HG02763 (cell line): ENCODE results near the gene MYLK3.

Source experiments
- ATAC-seq: cut with Tn5 transposase; IDR thresholded peaks from one replicate; pipeline ENCODE4 v1.9.1; 2021; ENCODE audit warnings: mild to moderate bottlenecking, moderate library complexity; ENCODE audit not compliant: unreplicated experiment

Gene MYLK3

DNA sequence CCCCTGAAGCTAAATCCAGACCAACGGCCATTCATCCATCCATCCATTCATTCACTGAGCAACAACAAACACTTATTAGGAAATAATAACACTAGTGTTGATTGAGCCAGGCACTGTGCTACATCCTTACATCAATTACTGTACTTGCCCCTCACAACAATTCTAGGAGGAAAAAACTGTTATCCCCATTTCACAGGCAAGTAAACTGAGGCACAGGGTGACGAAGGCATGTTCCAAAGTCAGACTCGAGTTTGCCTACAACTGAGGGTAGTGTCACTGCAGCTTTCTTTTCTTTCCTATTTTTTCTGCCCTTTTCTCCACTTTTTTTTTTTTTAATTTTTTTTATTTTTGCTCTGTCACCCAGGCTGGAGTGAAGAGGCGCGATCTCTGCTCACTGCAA, 11.2 kb upstream of the MYLK3 start:
- no peak for ATAC-seq

DNA sequence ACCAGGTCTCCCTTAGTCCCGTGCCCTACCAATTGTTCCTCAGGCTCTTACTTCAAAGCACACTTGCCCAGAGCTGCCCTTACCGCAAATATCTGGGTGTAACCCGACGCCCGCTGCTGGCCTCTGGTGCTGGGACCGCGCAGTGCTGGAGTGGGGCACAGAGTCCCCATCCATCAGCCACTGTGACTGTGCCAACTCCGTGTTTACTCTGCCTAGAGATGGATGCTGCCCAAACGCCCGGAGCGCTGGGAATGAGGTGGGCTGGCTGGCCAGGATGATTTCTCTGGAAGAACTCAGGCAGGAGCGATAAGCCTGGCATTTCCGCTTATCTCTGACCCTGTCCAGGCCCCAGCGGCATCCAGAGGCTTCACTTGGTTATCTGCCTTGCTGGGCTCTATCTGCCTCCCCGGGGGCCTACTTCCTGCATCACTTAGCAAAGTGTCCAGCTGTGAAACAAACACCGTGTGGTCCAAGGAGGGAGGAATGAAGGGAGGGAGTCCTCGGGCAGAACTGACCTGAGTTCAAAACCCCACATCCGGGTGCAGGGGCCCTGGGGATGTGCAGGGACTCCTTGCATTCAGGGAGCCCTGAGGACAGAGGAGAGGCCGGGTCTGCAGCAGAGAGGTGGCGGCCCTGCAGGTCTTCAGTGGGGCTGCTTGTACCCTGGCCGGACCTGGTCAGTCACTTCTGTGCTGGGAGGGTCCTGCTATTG, 9.4 kb upstream of the MYLK3 start:
- no peak for ATAC-seq

DNA sequence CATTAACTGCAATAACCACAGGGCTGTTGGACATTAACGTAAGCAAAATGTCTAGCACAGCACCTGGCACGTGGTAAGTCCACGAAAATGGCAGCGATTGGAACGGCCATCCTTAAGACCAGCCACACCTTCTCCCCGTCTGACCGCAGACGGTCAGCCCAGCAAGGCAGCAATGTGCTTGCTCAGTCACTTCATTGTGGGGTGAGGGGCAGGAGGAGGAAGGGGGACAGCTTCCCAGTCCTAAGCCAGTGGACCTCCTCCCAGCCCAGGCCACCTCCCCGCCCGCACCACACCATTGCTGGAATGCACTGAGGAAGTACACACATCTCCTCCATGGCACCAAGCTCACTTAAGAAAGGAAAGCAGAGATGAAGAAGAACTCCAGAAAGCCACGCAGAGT, 8.6 kb upstream of the MYLK3 start:
- ATAC-seq: no peak

DNA sequence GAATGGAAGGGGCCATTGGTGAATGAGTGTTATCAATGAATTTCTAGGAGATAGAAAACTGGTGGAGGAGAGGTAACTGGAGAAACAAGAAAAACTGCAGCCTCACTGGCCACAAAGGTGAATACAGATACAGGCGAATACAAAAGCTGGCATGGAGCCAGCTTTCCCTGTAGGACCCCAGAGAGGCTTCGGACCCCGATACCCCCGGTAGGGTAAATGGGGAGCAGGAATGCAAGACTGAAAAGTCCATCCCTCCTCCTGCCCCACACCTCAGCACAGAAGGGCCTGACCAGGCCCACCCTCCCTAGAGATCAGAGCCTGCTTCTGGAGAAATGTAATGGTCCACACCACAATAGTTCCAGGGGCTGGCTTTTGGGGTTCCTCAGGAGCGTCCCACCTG, 4.9 kb upstream of the MYLK3 start:
- no peak for ATAC-seq

DNA sequence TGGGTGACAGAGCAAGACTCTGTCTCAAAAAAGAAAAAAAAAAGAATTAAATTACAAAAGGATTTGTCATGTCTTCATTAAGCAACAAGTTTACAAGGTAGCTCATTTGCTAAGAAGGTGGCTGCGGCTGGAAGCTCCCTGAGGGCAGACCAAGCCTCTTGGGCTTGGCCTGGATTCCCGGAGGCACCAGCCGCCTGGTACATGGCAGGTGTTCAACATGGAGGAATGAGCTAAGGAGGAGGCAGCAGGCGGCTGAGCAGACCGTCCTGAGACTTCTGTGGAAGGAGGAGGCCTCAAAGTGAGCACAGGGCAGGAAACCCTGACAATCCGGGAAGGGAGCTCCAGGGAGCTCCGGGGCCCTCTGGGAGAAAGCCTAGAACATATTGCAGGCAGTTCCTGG, 3.2 kb upstream of the MYLK3 start:
- ATAC-seq: no peak

DNA sequence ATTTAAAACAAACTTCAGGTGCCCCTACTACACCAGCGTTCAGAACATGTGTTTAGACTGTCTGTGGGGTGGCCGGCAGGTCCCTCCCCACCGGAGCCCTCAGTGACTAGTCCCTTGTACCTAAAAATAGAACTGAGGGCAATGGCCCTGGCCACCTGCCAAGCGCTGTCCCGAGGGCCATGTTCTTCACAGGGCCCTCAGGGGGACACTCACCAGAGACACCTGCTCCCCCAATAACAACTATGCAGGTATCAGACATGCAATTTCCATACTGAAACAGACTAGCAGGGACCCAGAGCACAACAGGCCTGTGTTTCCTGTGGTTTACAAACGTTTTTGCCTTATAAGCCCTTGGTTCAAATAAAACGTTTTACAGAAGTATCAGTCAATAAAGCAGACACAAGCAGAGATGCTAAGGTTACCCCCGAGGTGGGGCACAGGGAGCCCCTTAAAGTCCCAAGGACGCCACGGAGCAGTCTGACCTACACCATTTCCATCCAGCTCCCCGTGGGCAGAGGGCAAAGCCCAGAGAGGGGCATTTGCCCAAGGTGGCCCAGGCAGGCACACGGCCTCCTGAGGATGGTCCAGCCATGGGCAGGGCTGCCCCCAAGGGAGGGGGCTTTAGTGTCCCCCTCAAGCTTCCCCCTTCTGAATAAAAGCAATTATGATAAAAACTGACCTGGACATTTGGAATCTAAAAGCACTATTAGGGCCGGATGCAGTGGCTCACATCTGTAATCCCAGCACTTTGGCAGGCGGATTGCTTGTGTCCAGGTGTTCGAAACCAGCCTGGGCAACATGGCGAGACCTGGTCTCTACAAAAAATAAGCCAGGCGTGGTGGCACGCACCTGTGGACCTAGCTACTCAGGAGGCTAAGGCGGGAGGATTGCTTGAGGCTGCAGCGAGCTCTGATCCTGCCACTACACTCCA, 896 bp upstream of the MYLK3 start:
- ATAC-seq: peak; percentile 57

DNA sequence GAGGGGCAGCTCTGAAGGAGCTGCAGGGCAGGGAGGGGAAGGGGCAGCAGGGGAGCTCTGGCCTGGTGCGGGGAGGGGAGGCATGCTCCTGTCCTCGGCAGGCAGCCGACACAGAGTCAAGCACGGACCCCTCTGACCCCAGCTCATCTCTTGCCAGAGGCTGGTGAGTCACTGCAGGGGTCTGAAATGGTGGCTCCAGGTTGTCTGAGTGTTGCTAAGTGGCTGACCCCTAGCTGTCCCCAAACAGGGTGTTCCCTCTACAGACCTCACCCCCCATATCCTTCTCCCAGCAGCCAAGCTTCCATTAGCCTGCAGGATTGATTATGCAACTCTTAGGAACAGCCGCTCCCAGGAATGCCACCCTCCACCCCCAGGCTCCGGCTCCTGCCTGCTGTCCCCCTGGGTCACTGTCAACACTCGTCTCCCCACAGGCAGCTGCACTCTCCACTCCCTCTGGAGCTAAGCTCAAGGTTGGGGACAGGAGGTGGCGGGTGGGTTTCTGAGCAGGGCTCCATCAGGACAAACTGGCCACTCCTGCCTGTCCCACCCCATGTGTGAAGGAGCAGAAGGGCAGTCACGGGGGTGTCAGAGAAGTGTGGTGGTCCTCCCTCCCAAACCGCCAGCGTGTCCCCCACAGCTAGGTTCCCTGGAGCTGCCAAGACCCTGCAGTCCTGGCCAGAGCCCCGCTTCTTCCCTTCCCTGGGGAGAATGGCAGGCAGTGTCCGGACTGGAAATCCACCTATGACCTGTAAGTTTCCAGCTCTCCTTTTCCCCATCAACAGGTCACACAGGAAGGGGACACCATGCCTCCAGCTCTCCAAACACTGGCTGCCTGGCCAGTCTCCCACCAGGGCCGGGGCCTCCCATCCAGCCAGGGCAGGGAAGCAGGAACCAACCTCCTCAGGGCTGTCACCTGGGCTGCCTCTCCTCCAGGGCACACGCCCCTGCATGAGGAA, 1.0 kb downstream of the MYLK3 start:
- ATAC-seq: no peak

DNA sequence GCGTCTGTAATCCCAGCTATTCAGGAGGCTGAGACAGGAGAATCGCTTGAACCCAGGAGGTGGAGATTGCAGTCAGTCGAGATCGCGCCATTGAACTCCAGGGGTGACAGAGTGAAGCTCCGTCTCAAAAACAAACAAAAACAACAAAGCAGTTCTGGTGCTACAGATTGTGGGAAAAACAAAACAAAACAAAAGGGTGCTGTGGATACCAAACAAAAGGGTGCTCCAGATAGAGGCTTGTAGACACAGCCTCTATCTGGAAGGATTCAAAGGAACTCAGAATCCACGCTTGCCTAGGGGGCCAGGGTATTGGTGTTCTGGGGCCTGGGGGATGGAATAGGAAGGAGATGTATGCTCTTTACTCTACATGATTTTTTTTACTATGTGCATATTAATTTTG, 2.5 kb downstream of the MYLK3 start:
- ATAC-seq: no peak

DNA sequence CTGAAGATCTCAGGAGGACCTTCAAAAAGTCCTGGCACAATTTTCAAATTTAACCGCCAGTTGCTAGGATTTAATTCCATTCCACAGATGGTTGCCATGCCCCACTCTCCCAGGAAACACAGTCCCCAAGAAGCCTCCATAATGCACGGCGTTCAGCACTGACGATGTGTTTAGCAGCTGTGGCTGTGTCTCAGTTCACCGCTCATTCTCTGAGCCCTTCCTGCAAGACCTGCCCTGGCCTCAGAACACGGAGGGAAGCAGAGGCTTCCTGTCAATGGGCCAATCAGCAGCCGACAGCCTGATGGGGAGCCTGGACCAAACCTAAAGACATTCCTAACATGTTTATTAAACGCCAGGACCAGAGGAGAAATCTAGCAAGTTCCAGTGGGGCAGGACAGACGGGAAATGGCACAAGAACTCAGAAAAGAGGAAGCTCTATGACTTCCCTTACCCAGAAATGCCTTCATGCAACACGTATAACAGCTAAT, 4.9 kb downstream of the MYLK3 start:
- ATAC-seq: peak; percentile 54

DNA sequence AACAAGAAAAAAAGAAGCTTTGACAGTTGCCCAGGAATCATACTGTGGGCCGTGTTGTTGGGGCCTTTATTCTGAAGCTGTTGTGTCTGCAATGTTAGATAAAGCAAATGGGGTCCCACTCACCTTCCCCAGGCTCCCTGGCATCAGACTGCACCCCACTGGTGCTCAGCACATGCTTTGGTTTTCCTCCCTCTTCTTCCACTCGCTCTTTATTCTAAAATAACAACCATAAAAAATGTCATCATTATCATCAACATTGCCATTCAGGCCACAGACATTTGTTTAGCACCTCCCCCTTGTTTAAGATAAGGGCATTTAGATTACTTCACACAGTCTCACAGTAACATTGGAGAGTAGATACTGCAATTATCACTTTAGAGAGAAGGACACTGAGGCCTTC, 8.2 kb downstream of the MYLK3 start:
- ATAC-seq: no peak

DNA sequence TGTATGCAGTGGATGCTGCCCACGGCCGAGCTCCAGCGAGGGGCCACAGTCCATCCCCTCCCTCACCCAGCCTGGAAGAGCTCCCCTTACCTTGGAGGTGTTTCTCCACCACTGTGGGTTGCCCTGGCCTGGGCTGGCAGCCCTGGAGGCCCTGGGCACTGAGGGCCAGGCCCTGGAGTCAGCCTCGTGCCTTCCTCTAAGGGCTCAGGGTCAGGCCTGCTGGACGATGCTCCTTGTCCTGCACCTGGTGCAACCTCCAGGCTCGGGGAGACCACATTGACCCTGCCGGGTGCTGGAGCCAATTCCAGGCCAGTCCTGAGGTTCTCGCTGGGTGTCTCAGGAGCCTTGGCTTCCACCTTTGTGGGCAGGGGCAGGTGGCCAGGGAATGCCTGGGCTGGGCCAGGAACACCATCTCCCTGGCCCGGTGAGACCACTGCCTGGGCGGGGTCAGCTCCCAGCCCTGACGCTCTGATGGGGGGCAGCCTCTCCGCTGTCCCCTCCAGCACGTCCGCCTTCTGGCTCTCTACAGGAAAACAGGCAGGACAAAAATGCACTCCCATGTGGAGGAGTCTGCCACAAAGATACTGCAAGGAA, 10.4 kb downstream of the MYLK3 start:
- no peak for ATAC-seq

DNA sequence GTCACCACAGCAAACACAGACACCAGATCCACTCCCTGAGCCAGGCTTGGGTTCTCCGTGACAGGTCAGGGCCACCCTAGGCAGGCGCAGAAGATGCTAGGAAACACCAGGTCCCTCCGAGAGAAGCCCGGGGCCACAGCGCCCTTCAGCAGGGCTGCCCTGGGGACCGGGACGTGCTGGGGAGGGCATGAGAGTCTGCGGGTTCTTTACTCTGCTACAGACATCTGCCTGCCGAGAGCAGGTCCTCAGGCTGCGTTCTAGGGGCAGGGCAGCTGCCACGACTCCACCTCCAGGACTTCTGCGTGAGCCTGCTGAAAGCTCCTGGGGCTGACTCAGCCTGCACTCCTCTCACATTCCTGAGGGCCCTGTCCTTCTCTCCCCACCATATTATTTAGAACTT, 11.4 kb downstream of the MYLK3 start:
- ATAC-seq: no peak

DNA sequence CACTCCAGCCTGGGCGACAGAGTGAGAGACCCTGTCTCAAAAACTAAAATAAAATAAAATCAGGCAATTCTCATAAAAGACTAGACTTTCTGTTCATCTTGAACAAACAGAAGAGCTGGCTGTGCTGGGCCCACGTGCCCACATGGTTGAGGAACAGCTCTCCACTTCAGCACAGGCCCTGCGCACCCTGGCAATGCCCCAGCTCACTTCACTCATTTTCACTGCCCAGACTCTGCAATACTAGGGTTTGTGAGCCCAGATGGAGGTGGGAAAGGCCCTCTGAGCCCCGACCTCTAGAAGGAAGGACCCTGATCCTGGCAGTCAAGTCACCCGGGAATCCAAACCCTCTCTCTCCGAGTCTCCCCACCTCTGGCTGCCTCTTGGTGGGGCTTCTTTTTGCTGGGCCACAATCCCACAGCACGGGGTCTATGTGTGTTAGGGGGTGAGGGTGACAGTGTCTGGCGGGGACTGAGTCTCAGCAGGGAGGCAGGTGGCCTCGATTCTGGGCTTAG, 14.8 kb downstream of the MYLK3 start:
- ATAC-seq: no peak

DNA sequence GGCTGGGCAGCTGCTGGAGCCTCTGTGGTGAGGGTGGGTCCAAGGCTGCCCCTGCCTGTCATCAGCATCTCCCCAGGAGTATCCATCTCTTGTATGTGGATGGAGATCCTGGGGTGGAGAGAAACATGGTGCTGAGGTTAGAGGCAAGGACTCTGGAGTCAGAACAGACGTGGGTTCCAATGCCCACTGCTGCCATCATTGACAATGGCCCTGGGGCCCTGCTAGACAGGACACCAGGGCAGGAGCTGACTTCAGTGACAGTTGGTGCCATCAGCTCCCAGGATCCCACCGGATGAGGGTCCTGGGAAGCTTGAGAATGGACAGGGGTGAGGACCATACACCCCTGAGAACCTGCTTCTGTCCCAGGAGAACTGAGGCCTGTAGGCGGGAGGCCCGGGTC, 15.6 kb downstream of the MYLK3 start:
- ATAC-seq: no peak

DNA sequence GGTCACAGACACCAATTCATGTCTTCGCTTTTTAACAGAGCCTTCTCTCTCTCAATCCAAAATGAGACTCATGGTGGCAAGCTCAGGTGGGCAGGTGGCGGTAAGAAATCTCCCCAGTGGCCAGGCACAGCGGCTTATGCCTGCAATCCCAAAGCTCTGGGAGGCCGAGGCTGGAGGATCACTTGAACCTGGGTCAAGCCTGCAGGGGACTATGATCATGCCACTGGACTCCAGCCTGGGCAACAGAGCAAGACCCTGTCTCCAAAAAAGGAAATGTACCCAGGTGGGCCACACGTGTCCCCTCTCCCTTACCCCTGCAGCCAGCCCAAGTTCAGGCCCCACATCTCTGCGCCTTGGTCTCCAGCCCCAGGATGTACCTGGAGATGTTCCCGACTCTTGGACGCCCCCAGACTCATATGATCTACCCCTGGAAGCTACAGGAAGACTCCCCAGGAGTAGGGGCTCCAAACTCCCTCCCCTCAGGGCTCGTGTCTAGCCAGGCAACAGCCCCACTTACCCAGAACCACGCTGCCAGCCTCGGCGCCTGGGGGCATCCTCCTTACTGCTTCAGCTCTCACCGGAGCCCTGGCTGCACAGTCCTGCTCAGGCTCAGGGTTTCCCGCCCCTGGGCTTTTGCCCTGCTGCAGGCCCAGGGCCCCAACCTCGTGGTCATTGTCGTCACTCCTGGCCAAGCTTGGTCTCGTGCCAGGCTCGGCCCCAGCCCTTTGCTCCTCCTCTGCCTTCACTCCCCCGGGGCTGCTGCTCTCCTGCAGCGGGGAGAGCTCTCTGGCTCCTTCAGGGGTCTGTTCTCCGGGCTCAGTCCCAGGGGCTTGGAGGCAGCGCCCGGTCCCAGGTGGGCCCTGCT, 16.2 kb downstream of the MYLK3 start:
- ATAC-seq: no peak

DNA sequence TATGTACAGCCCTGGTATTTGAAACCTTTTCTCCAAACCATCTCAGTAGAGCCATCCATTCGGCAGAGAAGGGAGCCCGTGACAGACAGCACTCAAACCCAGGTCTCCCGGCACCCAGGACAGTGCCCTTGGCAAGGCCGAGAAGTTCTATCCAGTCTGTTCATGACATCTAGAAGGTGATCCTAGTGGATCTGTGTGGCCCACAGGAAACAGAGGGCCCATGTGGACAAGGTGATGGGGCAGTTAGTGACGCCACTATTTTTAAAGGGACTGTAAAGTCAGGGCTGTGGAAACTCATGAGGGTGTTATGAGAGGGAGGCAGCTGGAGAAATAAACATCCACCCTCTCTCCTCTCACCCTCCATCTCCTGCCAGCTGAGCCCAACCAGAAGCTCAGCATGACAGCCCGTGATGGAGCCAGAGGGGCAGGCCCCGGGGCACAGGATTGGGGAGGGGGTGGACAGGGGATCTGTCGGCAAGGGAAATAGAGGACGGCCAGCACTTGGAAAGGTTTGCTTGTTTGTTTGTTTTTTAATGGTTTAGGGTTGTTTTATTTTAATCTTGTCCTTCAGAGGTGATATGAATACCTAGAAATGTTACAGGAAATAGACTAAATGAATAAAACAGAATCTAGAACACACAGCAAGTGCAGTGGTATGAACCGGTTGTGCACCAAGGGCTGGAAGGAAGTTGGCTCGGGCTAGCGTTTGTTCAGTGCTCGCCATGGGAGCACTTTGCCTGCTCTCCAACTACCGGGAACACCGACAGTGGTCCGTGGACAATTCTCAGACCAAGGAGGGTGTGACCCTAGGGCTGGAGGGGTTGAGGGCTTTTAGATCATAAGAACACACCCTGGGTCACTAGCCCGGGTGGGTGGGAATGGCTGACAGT, 17.1 kb downstream of the MYLK3 start:
- ATAC-seq: no peak

DNA sequence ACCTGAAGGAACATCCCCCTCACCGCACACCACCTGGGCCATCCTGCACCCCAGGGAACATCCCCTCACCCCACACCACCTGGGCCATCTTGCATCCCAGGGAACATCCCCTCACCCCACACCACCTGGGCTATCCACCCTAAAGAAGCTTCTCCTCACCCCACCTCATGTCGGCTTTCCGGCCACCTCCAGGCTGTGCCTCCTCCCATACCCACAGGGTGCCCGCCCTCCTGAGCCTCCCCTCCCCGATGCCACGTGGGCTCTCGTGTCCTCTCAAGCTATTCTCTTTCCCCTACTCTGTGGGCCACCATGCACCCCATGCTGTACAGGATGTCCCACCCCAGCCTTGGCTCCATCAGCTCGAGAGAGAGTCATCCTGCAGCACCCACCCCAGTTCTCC, 18.0 kb downstream of the MYLK3 start:
- no peak for ATAC-seq

DNA sequence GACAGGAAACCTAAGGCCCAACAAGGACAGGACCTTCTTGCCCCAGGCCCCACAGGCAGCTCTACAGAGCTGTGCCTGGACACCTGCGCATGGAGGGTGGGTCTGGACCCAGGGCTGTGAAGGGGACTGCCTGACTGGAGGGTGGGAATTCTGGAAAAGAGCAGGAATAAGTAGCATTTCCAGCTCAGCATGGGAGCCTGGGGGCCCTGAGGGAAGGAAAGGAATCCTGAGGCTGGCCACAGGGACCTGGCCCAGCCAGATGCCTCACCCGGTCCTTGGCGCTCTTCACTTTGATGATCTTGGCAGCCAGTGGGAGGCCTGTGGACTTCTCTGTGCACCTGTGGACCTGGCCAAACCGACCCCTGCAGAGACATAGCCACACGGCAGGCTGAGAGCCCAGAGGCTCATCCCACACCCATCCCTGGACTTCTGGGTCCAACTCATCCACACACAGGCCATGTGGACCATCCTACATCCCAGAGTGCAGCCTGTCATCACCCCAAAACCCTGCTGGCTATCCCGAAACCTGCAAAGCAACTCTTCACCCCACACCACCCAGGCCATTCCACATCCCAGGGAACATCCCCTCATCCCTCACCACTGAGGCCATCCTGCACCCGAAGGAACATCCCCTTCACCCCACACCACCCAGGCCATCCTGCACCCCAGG, 18.7 kb downstream of the MYLK3 start:
- no peak for ATAC-seq
